Measurements from ENCODE around the gene NKD2.

Gene NKD2

GRCh38 chr5:1027631-1028441, 19.2 kb downstream of the NKD2 start:
- Histone ChIP-seq H3K27me3 (no peaks in the 10 kb centered on the region), H3K36me3 (no peaks in the 10 kb centered on the region), H3K4me1 (ENCODE audit: control insufficient read depth in 1 of 2, insufficient read depth in 1 of 2, low read depth in 1 of 2, low read length in 1 of 2) (no peaks in the 10 kb centered on the region), H3K4me3 (ENCODE audit: low read depth in 1 of 2, low read length in 1 of 2) (no peak overlapping the region), H3K27ac (no peak overlapping the region), H3K9me3 (no peaks in the 10 kb centered on the region)
- TF ChIP-seq, protein P1, sequence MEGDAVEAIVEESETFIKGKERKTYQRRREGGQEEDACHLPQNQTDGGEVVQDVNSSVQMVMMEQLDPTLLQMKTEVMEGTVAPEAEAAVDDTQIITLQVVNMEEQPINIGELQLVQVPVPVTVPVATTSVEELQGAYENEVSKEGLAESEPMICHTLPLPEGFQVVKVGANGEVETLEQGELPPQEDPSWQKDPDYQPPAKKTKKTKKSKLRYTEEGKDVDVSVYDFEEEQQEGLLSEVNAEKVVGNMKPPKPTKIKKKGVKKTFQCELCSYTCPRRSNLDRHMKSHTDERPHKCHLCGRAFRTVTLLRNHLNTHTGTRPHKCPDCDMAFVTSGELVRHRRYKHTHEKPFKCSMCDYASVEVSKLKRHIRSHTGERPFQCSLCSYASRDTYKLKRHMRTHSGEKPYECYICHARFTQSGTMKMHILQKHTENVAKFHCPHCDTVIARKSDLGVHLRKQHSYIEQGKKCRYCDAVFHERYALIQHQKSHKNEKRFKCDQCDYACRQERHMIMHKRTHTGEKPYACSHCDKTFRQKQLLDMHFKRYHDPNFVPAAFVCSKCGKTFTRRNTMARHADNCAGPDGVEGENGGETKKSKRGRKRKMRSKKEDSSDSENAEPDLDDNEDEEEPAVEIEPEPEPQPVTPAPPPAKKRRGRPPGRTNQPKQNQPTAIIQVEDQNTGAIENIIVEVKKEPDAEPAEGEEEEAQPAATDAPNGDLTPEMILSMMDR (IDR thresholded peaks at IDR 0.05), result no peak

- no peaks in the 10 kb centered on the region for H3K27me3 ChIP-seq
- H3K4me3 ChIP-seq (ENCODE audit: low read depth in 1 of 2, low read length in 1 of 2), result no peak overlapping the region
- no peak overlapping the region for H3K27ac ChIP-seq
- H3K4me1 ChIP-seq (ENCODE audit: control insufficient read depth in 1 of 2, insufficient read depth in 1 of 2, low read depth in 1 of 2, low read length in 1 of 2), result no peaks in the 10 kb centered on the region
- H3K9me3 ChIP-seq, result no peaks in the 10 kb centered on the region
- TF ChIP-seq, protein P1 (IDR thresholded peaks at IDR 0.05), result no peak
- no peaks in the 10 kb centered on the region for H3K36me3 ChIP-seq
These were observed 20.1 kb downstream of the NKD2 start for GRCh38 chr5:1028481-1029281.

- Histone ChIP-seq H3K27me3 (no peaks in the 10 kb centered on the region), H3K4me1 (ENCODE audit: control insufficient read depth in 1 of 2, insufficient read depth in 1 of 2, low read depth in 1 of 2, low read length in 1 of 2) (no peaks in the 10 kb centered on the region), H3K36me3 (no peaks in the 10 kb centered on the region), H3K4me3 (ENCODE audit: low read depth in 1 of 2, low read length in 1 of 2) (no peak overlapping the region), H3K9me3 (no peaks in the 10 kb centered on the region), H3K27ac (no peak overlapping the region)
- TF ChIP-seq, protein P1 (IDR thresholded peaks at IDR 0.05), result no peak
These were observed 20.8 kb downstream of the NKD2 start for GRCh38 chr5:1029282-1029944.

- Histone ChIP-seq H3K27me3 (no peaks in the 10 kb centered on the region), H3K4me1 (ENCODE audit: control insufficient read depth in 1 of 2, insufficient read depth in 1 of 2, low read depth in 1 of 2, low read length in 1 of 2) (no peaks in the 10 kb centered on the region), H3K4me3 (ENCODE audit: low read depth in 1 of 2, low read length in 1 of 2) (no peak overlapping the region), H3K9me3 (no peaks in the 10 kb centered on the region), H3K27ac (no peak overlapping the region), H3K36me3 (no peaks in the 10 kb centered on the region)
- TF ChIP-seq, protein P1 (IDR thresholded peaks at IDR 0.05), result no peak
These were observed 21.5 kb downstream of the NKD2 start for GRCh38 chr5:1029945-1030625.

- no peak overlapping the region for H3K4me3 ChIP-seq (ENCODE audit: low read depth in 1 of 2, low read length in 1 of 2)
- no peaks in the 10 kb centered on the region for H3K27me3 ChIP-seq
- no peaks in the 10 kb centered on the region for H3K4me1 ChIP-seq (ENCODE audit: control insufficient read depth in 1 of 2, insufficient read depth in 1 of 2, low read depth in 1 of 2, low read length in 1 of 2)
- TF ChIP-seq, protein P1 (IDR thresholded peaks at IDR 0.05), result no peak
- no peak overlapping the region for H3K27ac ChIP-seq
- H3K9me3 ChIP-seq, result no peaks in the 10 kb centered on the region
- H3K36me3 ChIP-seq, result no peaks in the 10 kb centered on the region
These were observed 22.2 kb downstream of the NKD2 start for GRCh38 chr5:1030801-1031271.

Measured in neutrophil (primary cell).